Dendritic cell treated with granulocyte-macrophage colony-stimulating factor and Interleukin-4, amounts not matched to agents 40 ng/mL and 50 ng/mL, for 4 days (primary cell): Measurements from ENCODE around the gene FAM219A.

Experiments used
- H3K27ac Mint-ChIP-seq: one replicate; pipeline ENCODE4 v1.8.0; 2022; ENCODE audit warnings: mild to moderate bottlenecking, mixed read lengths
- H3K27me3 Mint-ChIP-seq: one replicate; pipeline ENCODE4 v1.8.0; 2022; ENCODE audit warnings: mild to moderate bottlenecking, mixed read lengths
- H3K36me3 Mint-ChIP-seq: one replicate; pipeline ENCODE4 v1.8.0; 2022; ENCODE audit warnings: low read depth, mixed read lengths
- H3K4me1 Mint-ChIP-seq: one replicate; pipeline ENCODE4 v1.8.0; 2022; ENCODE audit warnings: low read depth, mixed read lengths
- H3K4me3 Mint-ChIP-seq: one replicate; pipeline ENCODE4 v1.8.0; 2022; ENCODE audit warnings: mild to moderate bottlenecking, moderate library complexity, mixed read lengths
- H3K9me3 Mint-ChIP-seq: one replicate; pipeline ENCODE4 v1.8.0; 2022; ENCODE audit warnings: mixed read lengths
- intact Hi-C: fragments of 100-400 bp; cut with micrococcal nuclease; formaldehyde crosslinking; loops from one replicate; pipeline ENCODE4 v1.15.0; 2022

Gene FAM219A

GRCh38 chr9:34396276-34397214, 61.8 kb downstream of the FAM219A start:
- peaks cover 15% of the 10 kb centered on the region for H3K27me3 Mint-ChIP-seq
- no peaks in the 10 kb centered on the region for H3K9me3 Mint-ChIP-seq
- no peaks in the 10 kb centered on the region for H3K4me1 Mint-ChIP-seq
- intact Hi-C loops: no loop called here
- H3K4me3 Mint-ChIP-seq: no peak overlapping the region
- H3K27ac Mint-ChIP-seq: no peak overlapping the region
- H3K36me3 Mint-ChIP-seq: peaks cover 26% of the 10 kb centered on the region

- Mint-ChIP-seq H3K4me3 (no peak overlapping the region), H3K27ac (no peak overlapping the region), H3K36me3 (no peaks in the 10 kb centered on the region), H3K9me3 (no peaks in the 10 kb centered on the region), H3K4me1 (no peaks in the 10 kb centered on the region), H3K27me3 (peaks cover 34% of the 10 kb centered on the region)
- intact Hi-C loops: no loop called here
Observed at GRCh38 chr9:34392511-34392910, 65.9 kb downstream of the FAM219A start.

GRCh38 chr9:34387239-34387638, 71.1 kb downstream of the FAM219A start:
- H3K27me3 Mint-ChIP-seq: peaks cover 35% of the 10 kb centered on the region
- H3K9me3 Mint-ChIP-seq: no peaks in the 10 kb centered on the region
- no peak overlapping the region for H3K4me3 Mint-ChIP-seq
- intact Hi-C loops: no loop called here
- peaks cover 10% of the 10 kb centered on the region for H3K4me1 Mint-ChIP-seq
- no peak overlapping the region for H3K27ac Mint-ChIP-seq
- no peaks in the 10 kb centered on the region for H3K36me3 Mint-ChIP-seq

GRCh38 chr9:34386656-34387055, 71.7 kb downstream of the FAM219A start:
- Mint-ChIP-seq H3K27me3 (peaks cover 37% of the 10 kb centered on the region), H3K36me3 (no peaks in the 10 kb centered on the region), H3K9me3 (no peaks in the 10 kb centered on the region), H3K27ac (no peak overlapping the region), H3K4me3 (no peak overlapping the region), H3K4me1 (peaks cover 10% of the 10 kb centered on the region)
- intact Hi-C loops: no loop called here

GRCh38 chr9:34385561-34386230, 72.7 kb downstream of the FAM219A start:
- H3K36me3 Mint-ChIP-seq: no peaks in the 10 kb centered on the region
- intact Hi-C loops: no loop called here
- H3K27ac Mint-ChIP-seq: no peak overlapping the region
- peaks cover 38% of the 10 kb centered on the region for H3K27me3 Mint-ChIP-seq
- no peaks in the 10 kb centered on the region for H3K9me3 Mint-ChIP-seq
- H3K4me1 Mint-ChIP-seq: peaks cover 19% of the 10 kb centered on the region
- no peak overlapping the region for H3K4me3 Mint-ChIP-seq

GRCh38 chr9:34384368-34385165, 73.8 kb downstream of the FAM219A start:
- Mint-ChIP-seq H3K9me3 (no peaks in the 10 kb centered on the region), H3K27me3 (peaks cover 43% of the 10 kb centered on the region), H3K4me3 (no peak overlapping the region), H3K4me1 (peaks cover 29% of the 10 kb centered on the region), H3K27ac (no peak overlapping the region), H3K36me3 (no peaks in the 10 kb centered on the region)
- intact Hi-C loops: no loop called here

- H3K4me3 Mint-ChIP-seq: no peak overlapping the region
- H3K27ac Mint-ChIP-seq: no peak overlapping the region
- peaks cover 39% of the 10 kb centered on the region for H3K27me3 Mint-ChIP-seq
- peaks cover 35% of the 10 kb centered on the region for H3K4me1 Mint-ChIP-seq
- no peaks in the 10 kb centered on the region for H3K36me3 Mint-ChIP-seq
- no peaks in the 10 kb centered on the region for H3K9me3 Mint-ChIP-seq
- intact Hi-C loops: no loop called here
Observed at GRCh38 chr9:34383904-34384303, 74.5 kb downstream of the FAM219A start.

GRCh38 chr9:34382879-34383278, 75.5 kb downstream of the FAM219A start:
- intact Hi-C loops: no loop called here

GRCh38 chr9:34382054-34382453, 76.3 kb downstream of the FAM219A start:
- peaks cover 41% of the 10 kb centered on the region for H3K27me3 Mint-ChIP-seq
- H3K27ac Mint-ChIP-seq: no peak overlapping the region
- no peaks in the 10 kb centered on the region for H3K36me3 Mint-ChIP-seq
- no peak overlapping the region for H3K4me3 Mint-ChIP-seq
- intact Hi-C loops: no loop called here
- peaks cover 39% of the 10 kb centered on the region for H3K4me1 Mint-ChIP-seq
- H3K9me3 Mint-ChIP-seq: no peaks in the 10 kb centered on the region

More at GRCh38 chr9:34382879-34383278, 75.5 kb downstream of the FAM219A start:
- no peak overlapping the region for H3K4me3 Mint-ChIP-seq
- peaks cover 35% of the 10 kb centered on the region for H3K4me1 Mint-ChIP-seq
- H3K27me3 Mint-ChIP-seq: peaks cover 41% of the 10 kb centered on the region
- no peaks in the 10 kb centered on the region for H3K9me3 Mint-ChIP-seq
- no peaks in the 10 kb centered on the region for H3K36me3 Mint-ChIP-seq
- no peak overlapping the region for H3K27ac Mint-ChIP-seq

- Mint-ChIP-seq H3K27me3 (peaks cover 41% of the 10 kb centered on the region), H3K27ac (no peak overlapping the region), H3K36me3 (no peaks in the 10 kb centered on the region), H3K4me3 (peak overlapping the region; percentile 78), H3K4me1 (peaks cover 42% of the 10 kb centered on the region), H3K9me3 (no peaks in the 10 kb centered on the region)
- intact Hi-C loops: no loop called here
Observed at GRCh38 chr9:34381323-34381722, 77.0 kb downstream of the FAM219A start.

- H3K36me3 Mint-ChIP-seq: no peaks in the 10 kb centered on the region
- no peaks in the 10 kb centered on the region for H3K9me3 Mint-ChIP-seq
- H3K4me1 Mint-ChIP-seq: peaks cover 48% of the 10 kb centered on the region
- H3K27ac Mint-ChIP-seq: peak overlapping the region; percentile 77
- peak overlapping the region; percentile 78 for H3K4me3 Mint-ChIP-seq
- intact Hi-C loops: loop anchor here (1.0 kb wide), 1 partner anchor 51 kb away; the partner anchor contains the start of genes KIF24 and NUDT2
- H3K27me3 Mint-ChIP-seq: peaks cover 47% of the 10 kb centered on the region
Observed at GRCh38 chr9:34380511-34381315, 77.7 kb downstream of the FAM219A start.

GRCh38 chr9:34380034-34380510, 78.3 kb downstream of the FAM219A start:
- Mint-ChIP-seq H3K36me3 (no peaks in the 10 kb centered on the region), H3K4me1 (peaks cover 50% of the 10 kb centered on the region), H3K27me3 (peaks cover 53% of the 10 kb centered on the region), H3K4me3 (peak overlapping the region; percentile 78), H3K9me3 (no peaks in the 10 kb centered on the region), H3K27ac (peak overlapping the region; percentile 77)
- intact Hi-C loops: loop anchor here (1.0 kb wide), 1 partner anchor 51 kb away; the partner anchor contains the start of genes KIF24 and NUDT2
